ENCODE data around the gene SLC25A21.
"Not testable (repeated sequence)": the region's sequence is repeated elsewhere in the genome, so short reads cannot be mapped to it uniquely, and the experiment has no call there.

Gene SLC25A21

GRCh38 chr14:36905272-36905888 is 267.0 kb downstream of the SLC25A21 start:
- DNase-seq (ENCODE audit: insufficient read length, low spot score) (no peak), FAIRE-seq (no peak)
- no peak for TF ChIP-seq POLR2A (IDR thresholded peaks at IDR 0.05; ENCODE audit: low read depth, low read length)

GRCh38 chr14:36901861-36902260 is 270.5 kb downstream of the SLC25A21 start:
- TF ChIP-seq POLR2A (IDR thresholded peaks at IDR 0.05; ENCODE audit: low read depth, low read length) = no peak
- DNase-seq (ENCODE audit: insufficient read length, low spot score) = no peak
- FAIRE-seq = no peak

GRCh38 chr14:36900846-36901245 is 271.6 kb downstream of the SLC25A21 start:
- no peak for DNase-seq (ENCODE audit: insufficient read length, low spot score)
- TF ChIP-seq POLR2A (IDR thresholded peaks at IDR 0.05; ENCODE audit: low read depth, low read length) = no peak
- FAIRE-seq = no peak

GRCh38 chr14:36896300-36896699 is 276.1 kb downstream of the SLC25A21 start:
- FAIRE-seq = not testable (repeated sequence)

GRCh38 chr14:36884049-36884448 is 288.4 kb downstream of the SLC25A21 start:
- DNase-seq (ENCODE audit: insufficient read length, low spot score) (no peak), FAIRE-seq (no peak)
- no peak for TF ChIP-seq POLR2A (IDR thresholded peaks at IDR 0.05; ENCODE audit: low read depth, low read length)

More at GRCh38 chr14:36896300-36896699, 276.1 kb downstream of the SLC25A21 start:
- not testable (repeated sequence) for DNase-seq (ENCODE audit: insufficient read length, low spot score)

- no peak for TF ChIP-seq POLR2A (IDR thresholded peaks at IDR 0.05; ENCODE audit: low read depth, low read length)
- FAIRE-seq (no peak), DNase-seq (ENCODE audit: insufficient read length, low spot score) (no peak)
Observed at GRCh38 chr14:36880276-36880675, 292.1 kb downstream of the SLC25A21 start.

GRCh38 chr14:36879558-36879957 is 292.8 kb downstream of the SLC25A21 start:
- FAIRE-seq = no peak
- no peak for DNase-seq (ENCODE audit: insufficient read length, low spot score)
- no peak for TF ChIP-seq POLR2A (IDR thresholded peaks at IDR 0.05; ENCODE audit: low read depth, low read length)

- TF ChIP-seq POLR2A (IDR thresholded peaks at IDR 0.05; ENCODE audit: low read depth, low read length) = no peak
- FAIRE-seq (no peak), DNase-seq (ENCODE audit: insufficient read length, low spot score) (no peak)
Observed at GRCh38 chr14:36874396-36875138, 297.8 kb downstream of the SLC25A21 start.

GRCh38 chr14:36870776-36871175 is 301.6 kb downstream of the SLC25A21 start:
- TF ChIP-seq POLR2A (IDR thresholded peaks at IDR 0.05; ENCODE audit: low read depth, low read length) = no peak
- DNase-seq (ENCODE audit: insufficient read length, low spot score) = no peak
- no peak for FAIRE-seq

GRCh38 chr14:36869125-36869524 is 303.3 kb downstream of the SLC25A21 start:
- TF ChIP-seq POLR2A (IDR thresholded peaks at IDR 0.05; ENCODE audit: low read depth, low read length) = no peak
- FAIRE-seq (no peak), DNase-seq (ENCODE audit: insufficient read length, low spot score) (no peak)

- FAIRE-seq (no peak), DNase-seq (ENCODE audit: insufficient read length, low spot score) (no peak)
- TF ChIP-seq POLR2A (IDR thresholded peaks at IDR 0.05; ENCODE audit: low read depth, low read length) = no peak
Observed at GRCh38 chr14:36866867-36867266, 305.5 kb downstream of the SLC25A21 start.

- FAIRE-seq = no peak
- TF ChIP-seq POLR2A (IDR thresholded peaks at IDR 0.05; ENCODE audit: low read depth, low read length) = no peak
- no peak for DNase-seq (ENCODE audit: insufficient read length, low spot score)
Observed at GRCh38 chr14:36863271-36863670, 309.1 kb downstream of the SLC25A21 start.

GRCh38 chr14:36862237-36862636 is 310.2 kb downstream of the SLC25A21 start:
- not testable (repeated sequence) for FAIRE-seq

GRCh38 chr14:36860831-36861230 is 311.6 kb downstream of the SLC25A21 start:
- no peak for FAIRE-seq

More at GRCh38 chr14:36862237-36862636, 310.2 kb downstream of the SLC25A21 start:
- DNase-seq (ENCODE audit: insufficient read length, low spot score) = not testable (repeated sequence)

GRCh38 chr14:36859119-36859518 is 313.3 kb downstream of the SLC25A21 start:
- no peak for DNase-seq (ENCODE audit: insufficient read length, low spot score)
- no peak for FAIRE-seq
- TF ChIP-seq POLR2A (IDR thresholded peaks at IDR 0.05; ENCODE audit: low read depth, low read length) = no peak

More at GRCh38 chr14:36860831-36861230, 311.6 kb downstream of the SLC25A21 start:
- no peak for TF ChIP-seq POLR2A (IDR thresholded peaks at IDR 0.05; ENCODE audit: low read depth, low read length)
- DNase-seq (ENCODE audit: insufficient read length, low spot score) = no peak

Data from H54 (cell line).